ENCODE data around the gene GAS7. TPM values are rescaled to one million over a fixed set of nuclear protein-coding genes. Genes with fewer than 3 reads are reported as not detected.

GAS7 gene
- total RNA-seq, 1 experiment from 2014 or later, result 6.0 TPM

DNA sequence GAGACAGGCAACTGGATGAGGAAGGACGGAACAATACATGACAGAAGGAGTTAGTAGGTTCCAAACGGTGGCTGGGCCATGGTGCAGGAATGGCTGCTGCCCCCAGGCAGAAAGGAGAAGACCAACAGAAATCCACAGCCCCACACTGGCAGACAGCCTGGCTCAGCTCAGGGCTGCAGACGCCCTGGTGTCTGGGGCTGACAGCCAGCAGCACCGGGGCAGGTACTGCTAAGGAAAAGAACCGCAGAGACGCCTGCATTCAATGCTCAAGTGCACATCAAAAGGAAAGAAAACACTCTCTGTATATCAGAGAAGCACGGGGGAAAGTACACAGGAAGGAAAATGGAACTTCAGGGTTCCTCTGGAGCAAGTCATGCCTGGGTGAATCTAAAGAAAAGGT, 53.4 kb downstream of the GAS7 start:
- Histone ChIP-seq H2BK5ac (ENCODE audit: insufficient read length, low read length) (no peak overlapping the region), H2BK120ac (ENCODE audit: low read depth, low read length, poor library complexity, severe bottlenecking) (no peak overlapping the region), H2BK20ac (ENCODE audit: low read depth, low read length, poor library complexity, severe bottlenecking) (peak overlapping the region; percentile 60), H4K8ac (replicated peaks; ENCODE audit: insufficient read length, low read depth, low read length) (no peak overlapping the region), H4K91ac (ENCODE audit: insufficient read length, low read depth, low read length) (no peak overlapping the region), H3K4ac (ENCODE audit: low read depth, low read length) (no peak overlapping the region), H3K27ac (ENCODE audit: insufficient read length, low read depth, low read length) (no peak overlapping the region), H4K20me1 (ENCODE audit: control insufficient read depth, insufficient read depth, insufficient read length) (no peaks in the 10 kb centered on the region), H3K4me2 (ENCODE audit: insufficient read depth, insufficient read length, low read length) (no peak overlapping the region), H3T11ph (ENCODE audit: low read length) (no peak overlapping the region), H3K23me2 (ENCODE audit: insufficient read length, low read depth, low read length, poor library complexity, severe bottlenecking) (no peaks in the 10 kb centered on the region), H3K14ac (ENCODE audit: insufficient read depth, low read length) (no peak overlapping the region; the same call in 1 of the 2 replicates), H2AFZ (ENCODE audit: low read length) (no peak overlapping the region), H3K27me3 (ENCODE audit: insufficient read depth, low read length) (no peaks in the 10 kb centered on the region), H3K79me2 (ENCODE audit: insufficient read depth, low read length) (no peaks in the 10 kb centered on the region), H3K56ac (ENCODE audit: insufficient read length, low read depth, low read length) (no peak overlapping the region), H2BK12ac (ENCODE audit: insufficient read length, low read depth, low read length) (no peak overlapping the region), H3K9ac (ENCODE audit: extremely low read depth, insufficient read length, low read length) (no peak overlapping the region), H4K5ac (ENCODE audit: insufficient read length, low read depth, low read length) (no peak overlapping the region), H3K18ac (ENCODE audit: insufficient read length, low read depth, low read length) (no peak overlapping the region), H2BK15ac (ENCODE audit: low read depth, low read length) (no peak overlapping the region), H3K23ac (ENCODE audit: insufficient read length, low read depth, low read length) (no peak overlapping the region), H2AK5ac (ENCODE audit: insufficient read length, low read length) (no peak overlapping the region), H3K4me1 (ENCODE audit: insufficient read depth, low read length) (no peaks in the 10 kb centered on the region), H3K79me1 (ENCODE audit: insufficient read depth, low read depth, low read length, poor library complexity, severe bottlenecking) (no peaks in the 10 kb centered on the region), H3K9me3 (ENCODE audit: control insufficient read depth, low read depth, low read length) (no peaks in the 10 kb centered on the region)
- Mint-ChIP-seq H3K27ac (peak overlapping the region in 1 of 3 experiments; percentile 4; a peak in 1 of 7 replicates), H3K4me3 (no peak overlapping the region), H3K36me3 (ENCODE audit: insufficient read depth in 1 of 3, low read depth in 3 of 3) (no peaks in the 10 kb centered on the region; a peak in 1 of 7 replicates), H3K4me1 (no peaks in the 10 kb centered on the region; a peak in 1 of 4 replicates), H3K9me3 (no peaks in the 10 kb centered on the region), H3K27me3 (ENCODE audit: low read depth) (no peaks in the 10 kb centered on the region)
- WGBS (ENCODE audit: extremely low coverage, insufficient read length, low lambda C conversion rate), result no CpG with 5 or more reads among the region's 7 CpGs
- DNase-seq, result no peak
- no peak for TF ChIP-seq CTCF (conservative IDR thresholded peaks at IDR 0.05)
